Sigmoid colon (tissue), 7 donors: ENCODE data around the gene DCLK2. TPM values are rescaled to one million over a fixed set of nuclear protein-coding genes. Genes with fewer than 3 reads are reported as not detected.
A peak's percentile ranks its signal among the peaks of the same experiment; 100 is the strongest.

Experiments used
- DNase-seq: peaks from one replicate; pipeline ENCODE4 v3.0.0-alpha.2; 2019
- H3K27ac ChIP-seq, 4 donors: fragments of 200-600 bp; sonication (generic); one replicate each; pipeline ENCODE4 v1.5.1; 2016 to 2019; ENCODE audit warnings: mild to moderate bottlenecking in 1 of 4
- H3K27me3 ChIP-seq, 3 donors: fragments of 200-600 bp; sonication (generic); one replicate each; pipeline ENCODE4 v1.5.1; 2019; ENCODE audit warnings: mild to moderate bottlenecking in 1 of 3
- H3K36me3 ChIP-seq, 4 donors: fragments of 200-600 bp; sonication (generic); one replicate each; pipeline ENCODE4 v1.5.1; 2016 to 2019
- H3K4me1 ChIP-seq, 4 donors: fragments of 200-600 bp; sonication (generic); one replicate each; pipeline ENCODE4 v1.5.1; 2017 to 2019
- H3K4me3 ChIP-seq, 4 donors: fragments of 200-600 bp; sonication (generic); one replicate each; pipeline ENCODE4 v1.5.1; 2017 to 2019; ENCODE audit warnings: mild to moderate bottlenecking in 2 of 4, moderate library complexity in 1 of 4
- H3K9me3 ChIP-seq, 4 donors: fragments of 200-600 bp in 3 of 4; sonication (generic) in 3 of 4; one replicate each; pipeline versions ENCODE4 v1.5.1 to v1.6.1; 2013 to 2019
- EP300 ChIP-seq, 4 donors: sonication (generic); formaldehyde crosslinking; IDR thresholded peaks; one replicate each; pipeline ENCODE4 v1.6.1; 2017; ENCODE audit warnings: antibody characterized with exemption in 4 of 4
- POLR2A ChIP-seq, 2 donors: fragments of 450-650 bp; IDR thresholded peaks; one replicate each; pipeline ENCODE4 v1.6.1; 2016; ENCODE audit warnings: antibody characterized with exemption in 2 of 2, mild to moderate bottlenecking in 2 of 2, moderate library complexity in 2 of 2
- POLR2AphosphoS5 ChIP-seq, 4 donors: sonication (generic); formaldehyde crosslinking; IDR thresholded peaks; one replicate each; pipeline ENCODE4 v1.6.1; 2017; ENCODE audit warnings: antibody characterized with exemption in 4 of 4
- WGBS, 2 donors: extraction: QIAGEN DNeasy Blood & Tissue Kit; methylation state at CpG; one replicate each; pipeline ENCODE4 v1.1.7; 2013; 5-methylcytosine and 5-hydroxymethylcytosine counted together
- intact Hi-C: fragments of 100-400 bp; cut with DNase I; formaldehyde crosslinking; loops from one replicate; pipeline ENCODE4 v1.15.1; 2023
- polyA plus RNA-seq, 3 donors: library from polyadenylated mRNA; stranded (reverse); fragments of 200-250 nt; gene quantifications; one replicate each; pipeline ENCODE4 v1.2.3, GENCODE V29; 2013
- total RNA-seq, 4 donors: library from RNA; depleted of rRNA; stranded (reverse); fragments of >200 nt; gene quantifications; one replicate each; pipeline ENCODE4 v1.1.0, GENCODE V29; 2016
- TF ChIP-seq, protein P1 (sequence below), 4 experiments: fragments of 450-650 bp in 3 of 4; fragments of 200-600 bp in 1 of 4; IDR thresholded peaks; one replicate each; pipeline ENCODE4 v1.5.1; 2016 to 2019; ENCODE audit warnings: antibody characterized with exemption in 4 of 4, mild to moderate bottlenecking in 3 of 4, moderate library complexity in 2 of 4
- donor health status: healthy with polysubstance abuse.
- donor health status: Bipolar disorder and iron deficiency.
- donor health status: healthy.

DCLK2 gene
- total and polyA plus RNA-seq, 7 donors = 0.69 to 30.7 (median 9.4) TPM

DNA sequence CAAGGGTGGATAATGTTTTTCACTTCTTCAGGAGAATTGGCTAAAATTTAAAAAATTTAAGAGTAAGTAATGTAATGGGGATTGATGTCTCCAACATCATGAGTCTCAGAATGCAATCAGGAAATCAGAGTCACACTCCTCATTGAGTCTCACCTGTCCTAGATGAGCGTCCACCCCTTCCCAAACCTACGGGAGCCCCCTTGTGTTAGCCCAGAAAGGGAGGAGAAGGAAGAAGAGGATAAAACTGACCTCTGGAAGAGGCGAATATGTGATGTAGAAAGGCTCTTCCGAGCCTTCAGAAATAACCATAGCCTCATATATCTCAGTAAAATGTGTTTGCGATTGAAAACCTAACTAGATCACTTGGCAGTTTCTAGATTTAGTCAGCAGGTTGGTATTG lies 157.1 kb downstream of the DCLK2 start:
- H3K9me3 ChIP-seq = no peaks in the 10 kb centered on the region
- no peak for DNase-seq
- no peak overlapping the region for H3K4me3 ChIP-seq
- intact Hi-C loops = loop anchor here (5.0 kb wide), 1 partner anchor 158 kb away; the partner anchor contains the start of gene DCLK2
- H3K36me3 ChIP-seq = peaks cover 0 to 28% (median 4%) of the 10 kb centered on the region in 4 donors
- 86 to 96% methylated on average over 5 of the region's 5 CpGs for WGBS, 2 donors
- peak overlapping the region; percentile 62 to 83 (median 74) for H3K27ac ChIP-seq
- TF ChIP-seq, protein P1, sequence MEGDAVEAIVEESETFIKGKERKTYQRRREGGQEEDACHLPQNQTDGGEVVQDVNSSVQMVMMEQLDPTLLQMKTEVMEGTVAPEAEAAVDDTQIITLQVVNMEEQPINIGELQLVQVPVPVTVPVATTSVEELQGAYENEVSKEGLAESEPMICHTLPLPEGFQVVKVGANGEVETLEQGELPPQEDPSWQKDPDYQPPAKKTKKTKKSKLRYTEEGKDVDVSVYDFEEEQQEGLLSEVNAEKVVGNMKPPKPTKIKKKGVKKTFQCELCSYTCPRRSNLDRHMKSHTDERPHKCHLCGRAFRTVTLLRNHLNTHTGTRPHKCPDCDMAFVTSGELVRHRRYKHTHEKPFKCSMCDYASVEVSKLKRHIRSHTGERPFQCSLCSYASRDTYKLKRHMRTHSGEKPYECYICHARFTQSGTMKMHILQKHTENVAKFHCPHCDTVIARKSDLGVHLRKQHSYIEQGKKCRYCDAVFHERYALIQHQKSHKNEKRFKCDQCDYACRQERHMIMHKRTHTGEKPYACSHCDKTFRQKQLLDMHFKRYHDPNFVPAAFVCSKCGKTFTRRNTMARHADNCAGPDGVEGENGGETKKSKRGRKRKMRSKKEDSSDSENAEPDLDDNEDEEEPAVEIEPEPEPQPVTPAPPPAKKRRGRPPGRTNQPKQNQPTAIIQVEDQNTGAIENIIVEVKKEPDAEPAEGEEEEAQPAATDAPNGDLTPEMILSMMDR (IDR thresholded peaks at IDR 0.05) = no peak
- TF ChIP-seq POLR2A (IDR thresholded peaks at IDR 0.05) (no peak), EP300 (IDR thresholded peaks at IDR 0.05) (no peak), POLR2AphosphoS5 (IDR thresholded peaks at IDR 0.05) (no peak)
- H3K4me1 ChIP-seq = peaks cover 0 to 45% (median 26%) of the 10 kb centered on the region in 4 donors
- H3K27me3 ChIP-seq = no peaks in the 10 kb centered on the region

DNA sequence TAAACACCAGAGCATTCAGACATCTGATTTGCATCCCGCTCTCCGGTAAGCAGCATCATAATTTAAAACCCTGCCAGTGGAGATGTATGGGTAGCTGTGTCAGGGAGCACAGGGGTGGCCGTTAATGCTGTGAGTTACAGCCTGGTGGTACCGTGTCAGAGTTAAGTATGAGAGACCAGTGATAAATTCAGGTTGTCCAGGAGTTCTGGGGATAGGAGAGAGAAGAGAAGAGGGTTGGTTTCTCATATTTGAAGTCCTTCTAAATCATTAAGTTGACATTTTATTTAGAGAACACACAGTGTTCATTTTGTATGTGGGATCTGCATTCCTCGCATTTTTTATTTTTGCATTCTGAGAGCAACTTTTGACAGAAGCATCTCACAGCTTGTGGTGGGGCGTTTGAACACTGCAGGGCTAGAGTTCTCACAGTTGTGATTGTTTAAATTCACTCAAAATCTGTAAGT lies 157.6 kb downstream of the DCLK2 start:
- Histone ChIP-seq H3K36me3 (peaks cover 0 to 28% (median 4%) of the 10 kb centered on the region in 4 donors), H3K27ac (peak overlapping the region; percentile 62 to 83 (median 74)), H3K4me3 (no peak overlapping the region), H3K27me3 (no peaks in the 10 kb centered on the region), H3K4me1 (peaks cover 0 to 43% (median 26%) of the 10 kb centered on the region in 4 donors), H3K9me3 (no peaks in the 10 kb centered on the region)
- DNase-seq = no peak
- TF ChIP-seq EP300 (IDR thresholded peaks at IDR 0.05) = no peak
- TF ChIP-seq, protein P1 (IDR thresholded peaks at IDR 0.05) = no peak
- no peak for TF ChIP-seq POLR2AphosphoS5 (IDR thresholded peaks at IDR 0.05)
- no peak for TF ChIP-seq POLR2A (IDR thresholded peaks at IDR 0.05)
- intact Hi-C loops = loop anchor here (5.0 kb wide), 1 partner anchor 159 kb away; the partner anchor contains the start of gene DCLK2
- WGBS, 2 donors = 80 to 87% methylated on average over 6 of the region's 6 CpGs

DNA sequence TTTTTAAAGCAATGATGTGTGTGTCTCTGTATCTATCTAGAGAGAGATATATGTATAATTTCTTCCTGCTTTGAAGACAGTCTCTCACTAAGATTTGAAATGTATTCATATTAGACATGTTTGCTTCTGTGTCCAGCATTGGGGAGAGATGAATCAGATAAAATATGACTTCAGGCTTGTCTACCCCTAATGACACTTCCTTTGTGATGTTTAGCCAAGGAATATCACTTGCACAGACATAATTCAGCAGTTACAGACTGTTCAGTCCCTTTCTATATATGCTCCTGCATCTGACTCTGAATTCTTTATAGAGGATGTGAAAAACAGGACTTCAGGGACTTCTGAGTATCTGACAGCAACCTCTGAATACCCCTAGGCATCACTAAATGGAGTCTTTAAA lies 158.4 kb downstream of the DCLK2 start:
- peaks cover 0 to 28% (median 4%) of the 10 kb centered on the region in 4 donors for H3K36me3 ChIP-seq
- TF ChIP-seq, protein P1 (IDR thresholded peaks at IDR 0.05) = no peak
- TF ChIP-seq POLR2AphosphoS5 (IDR thresholded peaks at IDR 0.05) (no peak), EP300 (IDR thresholded peaks at IDR 0.05) (no peak), POLR2A (IDR thresholded peaks at IDR 0.05) (no peak)
- peaks cover 0 to 35% (median 23%) of the 10 kb centered on the region in 4 donors for H3K4me1 ChIP-seq
- DNase-seq = no peak
- H3K4me3 ChIP-seq = no peak overlapping the region
- H3K27ac ChIP-seq = peak overlapping the region; percentile 62 to 83 (median 74)
- no peaks in the 10 kb centered on the region for H3K9me3 ChIP-seq
- H3K27me3 ChIP-seq = no peaks in the 10 kb centered on the region
- intact Hi-C loops = loop anchor here (5.0 kb wide), 1 partner anchor 159 kb away; the partner anchor contains the start of gene DCLK2

DNA sequence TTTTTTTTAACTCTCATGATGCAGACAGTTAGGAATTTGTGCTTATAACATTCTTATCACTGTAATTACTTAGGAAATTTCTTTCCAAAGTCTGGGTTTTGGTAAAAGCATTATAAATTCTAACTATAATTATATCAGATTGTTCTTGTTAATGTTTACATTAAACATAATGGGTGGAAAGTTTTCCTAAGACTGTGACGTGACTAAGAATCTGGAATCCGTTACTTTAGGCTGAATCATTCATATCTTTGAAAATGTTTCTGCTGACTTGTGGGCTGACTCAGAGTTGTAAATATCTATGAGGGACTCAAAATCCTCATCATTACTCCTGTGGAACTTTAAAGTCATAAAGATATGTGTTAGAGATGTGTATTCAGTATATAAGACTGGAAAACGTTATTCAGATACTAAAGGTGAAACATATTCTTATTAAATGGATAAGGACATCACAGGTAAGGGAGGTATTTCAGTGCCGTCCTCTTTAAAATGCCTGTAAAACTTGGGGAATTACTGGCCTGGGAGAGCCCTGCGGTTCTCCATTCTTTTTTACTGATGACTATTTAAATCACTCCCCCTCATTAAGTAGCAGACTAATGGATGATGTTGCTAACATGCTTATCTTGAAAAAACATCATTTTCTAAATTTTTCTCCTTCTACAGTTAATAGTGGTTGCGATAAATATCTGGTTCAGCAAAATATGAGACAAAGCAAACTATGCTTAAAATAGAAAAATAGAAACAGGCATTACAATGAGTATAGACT lies 159.0 kb downstream of the DCLK2 start:
- no peak overlapping the region for H3K4me3 ChIP-seq
- WGBS, 2 donors = 73 to 80% methylated on average over 6 of the region's 6 CpGs
- no peaks in the 10 kb centered on the region for H3K27me3 ChIP-seq
- no peak for DNase-seq
- H3K9me3 ChIP-seq = no peaks in the 10 kb centered on the region
- peak overlapping the region; percentile 62 to 83 (median 74) for H3K27ac ChIP-seq
- TF ChIP-seq EP300 (IDR thresholded peaks at IDR 0.05) (peak in 1 of 4 donors; percentile 46), POLR2A (IDR thresholded peaks at IDR 0.05) (no peak), POLR2AphosphoS5 (IDR thresholded peaks at IDR 0.05) (peak in 3 of 4 donors; percentile 25 to 68 (median 45))
- TF ChIP-seq, protein P1 (IDR thresholded peaks at IDR 0.05) = no peak
- peaks cover 0 to 29% (median 21%) of the 10 kb centered on the region in 4 donors for H3K4me1 ChIP-seq
- intact Hi-C loops = loop anchor here (5.0 kb wide), 1 partner anchor 160 kb away; the partner anchor contains the start of gene DCLK2
- H3K36me3 ChIP-seq = peaks cover 0 to 27% (median 4%) of the 10 kb centered on the region in 4 donors
